ENCODE data around the gene NRXN2.

NRXN2 gene

GRCh38 chr11:64643920-64644646 lies 78.9 kb downstream of the NRXN2 start:
- TF ChIP-seq TAF1 (IDR thresholded peaks at IDR 0.05; ENCODE audit: low read depth): no peak
- no peak for TF ChIP-seq MAX (IDR thresholded peaks at IDR 0.05)
- no peak for TF ChIP-seq USF1 (IDR thresholded peaks at IDR 0.05)
- no peak for TF ChIP-seq CEBPB (IDR thresholded peaks at IDR 0.05)
- TF ChIP-seq NFIC (IDR thresholded peaks at IDR 0.05): no peak

- no peak for TF ChIP-seq RAD21 (IDR thresholded peaks at IDR 0.05; ENCODE audit: low read depth)
- no peak for TF ChIP-seq TEAD4 (IDR thresholded peaks at IDR 0.05)
- no peak for TF ChIP-seq TCF12 (IDR thresholded peaks at IDR 0.05; ENCODE audit: low read depth)
- no peak for TF ChIP-seq CREB1 (IDR thresholded peaks at IDR 0.05; ENCODE audit: low read depth)
- no peak for TF ChIP-seq YY1 (IDR thresholded peaks at IDR 0.05; ENCODE audit: low read depth)
Measured at GRCh38 chr11:64643256-64643881, 79.6 kb downstream of the NRXN2 start.

GRCh38 chr11:64642871-64643255 lies 80.1 kb downstream of the NRXN2 start:
- no peak for TF ChIP-seq FOXM1 (IDR thresholded peaks at IDR 0.05; ENCODE audit: borderline replicate concordance, low read depth)
- TF ChIP-seq TCF12 (IDR thresholded peaks at IDR 0.05; ENCODE audit: low read depth): no peak
- no peak for TF ChIP-seq TAF1 (IDR thresholded peaks at IDR 0.05; ENCODE audit: low read depth)
- no peak for TF ChIP-seq EGR1 (IDR thresholded peaks at IDR 0.05)
- TF ChIP-seq ZBTB7A (IDR thresholded peaks at IDR 0.05; ENCODE audit: low read depth): no peak
- TF ChIP-seq CEBPB (IDR thresholded peaks at IDR 0.05): no peak
- no peak for TF ChIP-seq TEAD4 (IDR thresholded peaks at IDR 0.05)
- no peak for TF ChIP-seq REST (IDR thresholded peaks at IDR 0.05; ENCODE audit: low read depth)
- no peak for TF ChIP-seq CREB1 (IDR thresholded peaks at IDR 0.05; ENCODE audit: low read depth)
- no peak for TF ChIP-seq EP300 (IDR thresholded peaks at IDR 0.05; ENCODE audit: borderline replicate concordance)
- no peak for TF ChIP-seq NFIC (IDR thresholded peaks at IDR 0.05)
- no peak for TF ChIP-seq YY1 (IDR thresholded peaks at IDR 0.05; ENCODE audit: low read depth)
- no peak for TF ChIP-seq USF1 (IDR thresholded peaks at IDR 0.05)
- TF ChIP-seq RAD21 (IDR thresholded peaks at IDR 0.05; ENCODE audit: low read depth): no peak
- no peak for TF ChIP-seq MAX (IDR thresholded peaks at IDR 0.05)

- no peak for TF ChIP-seq EGR1 (IDR thresholded peaks at IDR 0.05)
- no peak for TF ChIP-seq USF1 (IDR thresholded peaks at IDR 0.05)
- no peak for TF ChIP-seq FOXM1 (IDR thresholded peaks at IDR 0.05; ENCODE audit: borderline replicate concordance, low read depth)
- no peak for TF ChIP-seq EP300 (IDR thresholded peaks at IDR 0.05; ENCODE audit: borderline replicate concordance)
- TF ChIP-seq RAD21 (IDR thresholded peaks at IDR 0.05; ENCODE audit: low read depth): no peak
Measured at GRCh38 chr11:64642418-64642735, 80.6 kb downstream of the NRXN2 start.

GRCh38 chr11:64641596-64642417 lies 81.2 kb downstream of the NRXN2 start:
- no peak for TF ChIP-seq FOXM1 (IDR thresholded peaks at IDR 0.05; ENCODE audit: borderline replicate concordance, low read depth)
- no peak for TF ChIP-seq USF1 (IDR thresholded peaks at IDR 0.05)
- TF ChIP-seq YY1 (IDR thresholded peaks at IDR 0.05; ENCODE audit: low read depth): no peak
- TF ChIP-seq RAD21 (IDR thresholded peaks at IDR 0.05; ENCODE audit: low read depth): no peak

- TF ChIP-seq EP300 (IDR thresholded peaks at IDR 0.05; ENCODE audit: borderline replicate concordance): no peak
Measured at GRCh38 chr11:64639885-64640284, 83.1 kb downstream of the NRXN2 start.

- TF ChIP-seq ZBTB7A (IDR thresholded peaks at IDR 0.05; ENCODE audit: low read depth) (no peak), EGR1 (IDR thresholded peaks at IDR 0.05) (no peak), EP300 (IDR thresholded peaks at IDR 0.05; ENCODE audit: borderline replicate concordance) (no peak), CEBPB (IDR thresholded peaks at IDR 0.05) (no peak), YY1 (IDR thresholded peaks at IDR 0.05; ENCODE audit: low read depth) (no peak), USF1 (IDR thresholded peaks at IDR 0.05) (no peak), TCF12 (IDR thresholded peaks at IDR 0.05; ENCODE audit: low read depth) (no peak), TEAD4 (IDR thresholded peaks at IDR 0.05) (no peak), NFIC (IDR thresholded peaks at IDR 0.05) (no peak), FOXM1 (IDR thresholded peaks at IDR 0.05; ENCODE audit: borderline replicate concordance, low read depth) (no peak), CREB1 (IDR thresholded peaks at IDR 0.05; ENCODE audit: low read depth) (no peak), TAF1 (IDR thresholded peaks at IDR 0.05; ENCODE audit: low read depth) (no peak), RAD21 (IDR thresholded peaks at IDR 0.05; ENCODE audit: low read depth) (no peak), MAX (IDR thresholded peaks at IDR 0.05) (no peak), REST (IDR thresholded peaks at IDR 0.05; ENCODE audit: low read depth) (no peak)
Measured at GRCh38 chr11:64638829-64639228, 84.2 kb downstream of the NRXN2 start.

Data from Ishikawa (cell line).